Esophagus muscularis mucosa (tissue), 4 donors: Measurements from ENCODE around the gene CH25H.

Source experiments
- EP300 ChIP-seq: sonication (generic); formaldehyde crosslinking; IDR thresholded peaks from one replicate; pipeline ENCODE4 v1.6.1; 2017; ENCODE audit warnings: antibody characterized with exemption
- POLR2A ChIP-seq: fragments of 450-650 bp; IDR thresholded peaks from one replicate; pipeline ENCODE4 v1.6.1; 2017; ENCODE audit warnings: antibody characterized with exemption, moderate library complexity, mild to moderate bottlenecking, low read depth
- POLR2AphosphoS5 ChIP-seq, 2 donors: sonication (generic); formaldehyde crosslinking; IDR thresholded peaks; one replicate each; pipeline ENCODE4 v1.6.1; 2017; ENCODE audit warnings: antibody characterized with exemption in 2 of 2
- TF ChIP-seq, protein P1 (sequence below), 3 experiments: fragments of 200-600 bp in 2 of 3; fragments of 450-650 bp in 1 of 3; sonication (generic) in 2 of 3; IDR thresholded peaks; one replicate each; pipeline ENCODE4 v1.5.1; 2017 to 2019; ENCODE audit warnings: antibody characterized with exemption in 3 of 3, mild to moderate bottlenecking in 2 of 3, moderate library complexity in 1 of 3

DNA sequence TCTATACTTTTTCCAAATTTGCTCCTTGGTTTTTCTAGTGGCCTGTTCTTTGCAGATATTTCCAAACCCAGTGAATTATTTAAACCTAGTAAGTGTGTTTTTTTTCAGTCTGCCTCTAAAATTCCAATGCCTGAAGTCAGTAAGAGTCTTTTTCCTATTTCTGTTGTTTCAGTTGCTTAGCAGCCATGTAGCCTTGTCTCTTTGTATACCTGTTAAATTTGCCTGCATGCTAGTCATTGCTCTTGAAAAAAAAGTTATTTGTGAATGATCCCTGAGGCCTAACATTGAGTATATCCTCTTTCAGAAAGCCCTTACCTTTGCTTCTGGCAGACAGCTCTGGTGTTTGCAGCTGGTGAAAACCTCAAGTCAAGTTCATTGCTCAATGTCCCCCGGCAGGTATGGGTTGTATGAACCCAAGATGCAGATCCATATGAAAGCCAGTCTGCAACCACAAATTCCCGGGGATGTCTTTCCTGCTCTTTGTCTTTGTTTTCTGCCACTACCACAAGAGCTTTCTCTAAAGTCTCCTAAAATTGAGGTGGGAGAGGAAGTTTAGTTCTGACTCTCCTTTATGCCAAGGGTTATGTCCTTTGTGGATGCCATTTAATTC lies 35.7 kb downstream of the CH25H start:
- TF ChIP-seq, protein P1, sequence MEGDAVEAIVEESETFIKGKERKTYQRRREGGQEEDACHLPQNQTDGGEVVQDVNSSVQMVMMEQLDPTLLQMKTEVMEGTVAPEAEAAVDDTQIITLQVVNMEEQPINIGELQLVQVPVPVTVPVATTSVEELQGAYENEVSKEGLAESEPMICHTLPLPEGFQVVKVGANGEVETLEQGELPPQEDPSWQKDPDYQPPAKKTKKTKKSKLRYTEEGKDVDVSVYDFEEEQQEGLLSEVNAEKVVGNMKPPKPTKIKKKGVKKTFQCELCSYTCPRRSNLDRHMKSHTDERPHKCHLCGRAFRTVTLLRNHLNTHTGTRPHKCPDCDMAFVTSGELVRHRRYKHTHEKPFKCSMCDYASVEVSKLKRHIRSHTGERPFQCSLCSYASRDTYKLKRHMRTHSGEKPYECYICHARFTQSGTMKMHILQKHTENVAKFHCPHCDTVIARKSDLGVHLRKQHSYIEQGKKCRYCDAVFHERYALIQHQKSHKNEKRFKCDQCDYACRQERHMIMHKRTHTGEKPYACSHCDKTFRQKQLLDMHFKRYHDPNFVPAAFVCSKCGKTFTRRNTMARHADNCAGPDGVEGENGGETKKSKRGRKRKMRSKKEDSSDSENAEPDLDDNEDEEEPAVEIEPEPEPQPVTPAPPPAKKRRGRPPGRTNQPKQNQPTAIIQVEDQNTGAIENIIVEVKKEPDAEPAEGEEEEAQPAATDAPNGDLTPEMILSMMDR (IDR thresholded peaks at IDR 0.05), result no peak
- TF ChIP-seq EP300 (no peak), POLR2A (no peak), POLR2AphosphoS5 (IDR thresholded peaks at IDR 0.05) (no peak)
